Stimulated activated CD8-positive, alpha-beta memory T cell treated with anti-CD3 and anti-CD28 coated beads, Interleukin-2, amount 100 ng/mL, for 1 hour (primary cell): Measurements from ENCODE around the gene ZNF155.
A peak's percentile ranks its signal among the peaks of the same experiment; 100 is the strongest.
"Not testable (repeated sequence)": the region's sequence is repeated elsewhere in the genome, so short reads cannot be mapped to it uniquely, and the experiment has no call there.

ENCODE experiments used
- DNase-seq, 2 donors: peaks; one replicate each; pipeline ENCODE4 v3.0.0-alpha.2; 2020; ENCODE audit warnings: low read depth in 2 of 2

Gene ZNF155

GRCh38 chr19:43983912-43984686 lies at the start of gene ZNF155:
ZNF155 (plus strand) TSS chr19:43984188; CDS start chr19:43988544, 4,356 bp downstream.
- DNase-seq = peak; percentile 41 to 53

GRCh38 chr19:43934985-43935708 lies 48.8 kb upstream of the ZNF155 start, which contains the start of gene ZNF45:
ZNF45 (minus strand) TSS chr19:43935282; CDS start chr19:43922185, 13,097 bp downstream.
- peak; percentile 72 to 73 for DNase-seq

GRCh38 chr19:43936188-43936587 lies 47.8 kb upstream of the ZNF155 start:
- no peak for DNase-seq

- DNase-seq = no peak
These were observed 44.3 kb upstream of the ZNF155 start for GRCh38 chr19:43939557-43940260.

GRCh38 chr19:43940719-43941118 lies 43.3 kb upstream of the ZNF155 start:
- no peak for DNase-seq

- no peak for DNase-seq
These were observed 42.8 kb upstream of the ZNF155 start for GRCh38 chr19:43941209-43941608.

- not testable (repeated sequence) for DNase-seq
These were observed 36.6 kb upstream of the ZNF155 start for GRCh38 chr19:43947412-43947811.

- DNase-seq = not testable (repeated sequence)
These were observed 34.2 kb upstream of the ZNF155 start for GRCh38 chr19:43949803-43950202.

- peak in 1 of 2 donors; percentile 18 for DNase-seq
These were observed 32.9 kb upstream of the ZNF155 start, which contains the start of gene ZNF221 for GRCh38 chr19:43950834-43951645. ZNF221 (plus strand) TSS chr19:43951228; CDS start chr19:43962727, 11,499 bp downstream.

- DNase-seq = no peak
These were observed 27.2 kb upstream of the ZNF155 start for GRCh38 chr19:43956827-43957226.

GRCh38 chr19:43957891-43958290 lies 26.1 kb upstream of the ZNF155 start:
- DNase-seq = no peak

GRCh38 chr19:43960411-43960810 lies 23.6 kb upstream of the ZNF155 start:
- DNase-seq = no peak

GRCh38 chr19:43966079-43966694 lies 17.8 kb upstream of the ZNF155 start:
- no peak for DNase-seq

- DNase-seq = no peak
These were observed 7.3 kb upstream of the ZNF155 start for GRCh38 chr19:43976732-43977131.

- no peak for DNase-seq
These were observed 460 bp upstream of the ZNF155 start for GRCh38 chr19:43983544-43983911.

GRCh38 chr19:43984687-43985000 lies 656 bp downstream of the ZNF155 start:
- DNase-seq = no peak

GRCh38 chr19:43997631-43998290 lies 13.8 kb downstream of the ZNF155 start:
- DNase-seq = no peak

- no peak for DNase-seq
These were observed 18.2 kb downstream of the ZNF155 start for GRCh38 chr19:44002212-44002565.

- peak; percentile 67 to 68 for DNase-seq
These were observed 18.8 kb downstream of the ZNF155 start, which contains the start of gene ZNF230 for GRCh38 chr19:44002566-44003460. ZNF230 (plus strand) TSS chr19:44002957; CDS start chr19:44007079, 4,122 bp downstream.
